ENCODE measurements around the gene SLC22A23.
A peak's percentile ranks its signal among the peaks of the same experiment; 100 is the strongest.

The SLC22A23 gene

DNA sequence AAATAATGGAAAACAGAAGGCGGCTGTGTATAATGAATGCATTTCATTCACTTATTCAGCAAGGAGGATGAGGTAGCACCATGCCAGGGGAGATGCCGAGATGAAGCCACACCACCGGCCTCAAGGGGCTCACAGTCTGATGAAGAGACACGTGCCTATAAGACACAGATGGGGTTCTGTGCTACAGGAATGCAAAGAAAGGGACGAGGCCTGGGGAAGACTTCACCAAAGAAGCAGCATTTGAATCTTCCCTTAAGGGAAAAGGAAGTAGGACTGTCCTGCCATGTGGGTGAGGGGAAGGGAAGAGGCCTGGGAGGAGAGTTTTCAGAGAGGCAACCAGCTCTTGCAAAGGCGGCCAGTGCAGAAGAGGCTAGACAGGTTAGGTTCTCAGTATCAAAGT, 99.2 kb downstream of the SLC22A23 start:
- no peak for TF ChIP-seq POLR2A (IDR thresholded peaks at IDR 0.05; ENCODE audit: low read depth, low read length)
- DNase-seq (ENCODE audit: insufficient read length, low spot score) (no peak), FAIRE-seq (no peak)

DNA sequence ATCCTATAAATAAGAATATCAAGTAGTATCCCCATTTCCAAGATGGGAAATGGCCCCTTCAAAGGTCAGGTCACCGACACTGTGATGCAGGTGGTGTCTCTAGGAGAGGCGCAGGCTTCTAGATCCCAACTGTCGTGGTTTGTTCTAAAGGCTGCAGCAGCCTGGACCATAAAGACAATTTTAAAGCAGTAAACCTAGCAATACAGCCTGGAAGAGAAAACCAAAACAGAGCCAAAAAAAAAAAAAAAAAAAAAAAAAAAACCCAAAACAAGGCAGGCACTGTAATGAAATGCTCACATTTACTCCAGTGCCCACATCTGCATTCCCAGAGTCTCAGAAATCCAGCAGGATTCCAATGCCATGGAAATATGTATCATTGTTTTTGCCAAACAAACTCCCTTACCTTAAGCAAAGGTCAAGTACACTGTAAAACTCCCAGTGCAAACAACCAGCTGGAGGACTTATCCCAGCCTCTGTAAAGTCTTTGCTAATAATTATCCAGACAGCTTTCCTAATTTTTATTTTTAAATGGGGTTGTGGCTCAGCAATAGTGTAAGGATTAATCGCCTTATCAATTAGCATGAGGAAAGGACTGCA, 99.9 kb downstream of the SLC22A23 start:
- no peak for FAIRE-seq
- no peak for TF ChIP-seq POLR2A (IDR thresholded peaks at IDR 0.05; ENCODE audit: low read depth, low read length)
- DNase-seq (ENCODE audit: insufficient read length, low spot score), result no peak

DNA sequence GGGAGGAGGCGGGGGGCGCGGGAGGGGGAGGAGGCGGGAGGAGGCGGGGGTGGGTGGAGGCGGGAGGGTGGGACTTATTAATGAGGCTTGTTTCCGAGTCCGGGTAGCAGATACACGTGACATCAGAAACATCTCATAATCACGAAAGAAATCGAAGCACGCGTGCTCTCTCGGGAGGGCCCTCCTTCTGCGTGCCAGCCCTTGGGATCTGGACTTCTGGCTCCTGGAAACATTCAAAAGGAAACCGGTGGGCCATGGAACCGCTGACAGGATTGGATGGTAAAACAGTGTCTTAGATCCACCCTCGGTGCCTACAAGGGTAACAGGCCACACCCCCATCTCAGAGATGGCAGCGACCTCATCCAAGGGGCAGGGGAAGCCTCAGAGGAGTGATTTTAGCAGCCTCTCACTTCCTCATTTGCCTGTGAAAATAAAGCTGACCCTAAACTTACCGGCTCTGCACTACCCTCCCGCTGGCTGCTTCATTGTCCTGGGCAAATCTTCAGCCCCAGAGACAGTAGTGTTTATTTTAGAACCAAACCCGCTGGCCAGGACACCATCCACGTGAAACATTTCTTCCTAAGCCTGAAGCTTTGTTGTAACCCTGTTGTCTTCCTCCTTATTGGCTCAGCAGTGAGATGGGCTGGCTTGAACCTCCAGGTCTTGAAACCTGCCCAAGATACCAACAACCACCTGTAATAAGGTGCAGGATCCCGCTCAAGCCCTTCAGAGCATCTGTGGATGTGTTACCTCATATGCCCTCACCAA, 100.6 kb downstream of the SLC22A23 start:
- FAIRE-seq (peak; percentile 23), DNase-seq (ENCODE audit: insufficient read length, low spot score) (peak; percentile 79)
- no peak for TF ChIP-seq POLR2A (IDR thresholded peaks at IDR 0.05; ENCODE audit: low read depth, low read length)

DNA sequence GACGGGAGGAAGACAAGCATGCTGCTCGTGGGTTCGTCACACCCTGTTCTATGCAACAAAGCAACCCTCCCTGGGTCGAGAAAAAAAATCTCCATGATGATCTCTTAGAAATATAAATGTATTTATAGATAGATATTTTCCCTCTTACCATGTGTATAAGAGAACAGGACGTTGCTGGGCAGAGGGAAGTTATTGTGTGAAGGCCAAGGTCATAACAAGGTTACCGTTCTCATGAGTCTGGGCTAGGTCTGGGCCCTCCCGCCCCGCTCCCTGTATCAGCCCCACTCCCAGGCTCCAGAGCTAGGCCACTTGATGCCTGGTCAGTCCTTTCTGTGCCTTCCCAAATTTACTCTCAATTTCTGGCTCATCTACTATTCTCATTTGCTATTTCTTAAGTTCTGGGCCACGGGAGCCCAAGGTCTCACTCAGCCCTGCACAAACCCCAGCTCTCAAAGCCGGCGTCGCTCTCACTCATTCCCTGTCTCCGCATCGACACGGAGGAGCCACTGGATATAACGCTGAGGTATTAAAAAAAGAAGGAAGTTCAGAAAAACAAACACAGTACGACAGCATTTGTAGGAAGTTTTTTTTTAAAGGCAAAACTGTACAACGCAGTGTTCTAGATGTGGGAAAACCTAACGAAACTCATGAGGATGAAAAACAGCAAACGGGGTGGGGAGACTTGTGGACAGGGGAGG, 101.3 kb downstream of the SLC22A23 start:
- no peak for DNase-seq (ENCODE audit: insufficient read length, low spot score)
- no peak for FAIRE-seq
- TF ChIP-seq POLR2A (IDR thresholded peaks at IDR 0.05; ENCODE audit: low read depth, low read length), result no peak

DNA sequence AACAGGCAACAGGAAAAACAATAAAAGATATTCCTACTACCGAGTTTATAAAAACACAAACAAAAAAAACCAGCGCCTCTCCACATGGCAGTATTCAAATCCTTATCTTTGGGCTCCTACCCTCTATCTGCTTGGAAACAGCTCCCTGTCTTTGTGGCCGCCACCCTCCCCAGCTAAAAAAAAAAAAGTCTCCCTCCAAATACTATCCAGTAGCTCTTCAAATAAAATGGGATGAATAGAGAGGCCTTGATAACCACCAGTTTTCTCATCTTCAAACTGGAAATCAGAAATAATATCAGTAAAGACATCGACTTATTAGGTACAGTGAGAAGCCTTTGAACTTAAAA, 101.9 kb downstream of the SLC22A23 start:
- no peak for TF ChIP-seq POLR2A (IDR thresholded peaks at IDR 0.05; ENCODE audit: low read depth, low read length)
- FAIRE-seq, result no peak

DNA sequence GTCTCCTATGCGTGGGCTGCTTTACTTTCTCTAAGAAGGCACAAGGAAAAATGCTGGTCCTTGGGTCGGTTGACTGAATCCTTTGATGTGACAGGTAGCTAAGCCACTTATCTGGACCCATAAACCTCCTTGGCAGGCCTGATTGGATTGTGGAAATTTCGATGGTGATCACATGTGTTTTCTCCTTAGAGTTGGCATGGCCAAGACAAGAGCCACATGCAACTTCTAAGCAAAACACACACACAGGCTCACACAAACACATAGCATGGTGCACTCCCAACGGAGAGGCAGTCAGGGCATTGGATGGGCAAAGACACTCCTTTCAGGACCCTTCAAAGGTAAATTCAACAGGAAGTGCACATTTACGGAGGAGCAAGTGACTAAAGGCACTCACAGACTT, 102.9 kb downstream of the SLC22A23 start:
- no peak for FAIRE-seq
- no peak for TF ChIP-seq POLR2A (IDR thresholded peaks at IDR 0.05; ENCODE audit: low read depth, low read length)
- DNase-seq (ENCODE audit: insufficient read length, low spot score), result no peak

More for the DNA sequence above, 101.9 kb downstream of the SLC22A23 start:
- DNase-seq (ENCODE audit: insufficient read length, low spot score), result no peak

DNA sequence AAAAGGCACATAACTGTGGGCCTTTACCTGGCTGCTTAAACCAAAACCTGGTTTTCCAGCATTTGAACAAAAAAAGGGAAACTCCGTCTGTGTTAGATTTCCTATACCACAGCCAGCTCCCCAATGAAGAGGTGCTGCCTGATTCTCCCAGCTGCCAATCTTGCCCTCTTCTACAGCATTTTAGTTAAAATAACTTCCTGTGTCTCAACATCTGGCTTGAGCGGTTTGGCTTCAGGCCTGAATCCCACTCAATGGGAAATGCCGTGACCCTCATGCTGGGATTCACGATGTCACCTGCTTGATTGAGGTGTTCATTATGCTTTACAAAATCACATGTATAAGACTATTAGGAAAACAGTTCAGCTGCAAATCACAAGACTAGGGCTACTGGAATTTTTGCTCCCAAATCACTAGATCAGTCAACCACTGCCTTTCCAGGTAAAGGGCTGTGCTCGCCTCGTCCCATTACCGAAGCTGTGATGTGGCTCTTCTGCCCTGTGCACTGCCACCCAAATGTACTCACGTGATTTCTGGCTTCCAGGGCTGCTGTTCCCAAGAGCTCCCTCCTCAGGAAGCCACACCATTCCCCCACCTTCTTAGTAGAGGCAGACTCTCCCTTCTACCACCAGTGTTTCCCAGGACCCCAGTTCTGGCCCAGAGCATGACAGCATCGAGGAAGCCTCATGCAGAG, 103.5 kb downstream of the SLC22A23 start:
- DNase-seq (ENCODE audit: insufficient read length, low spot score) (no peak), FAIRE-seq (no peak)
- TF ChIP-seq POLR2A (IDR thresholded peaks at IDR 0.05; ENCODE audit: low read depth, low read length), result no peak

DNA sequence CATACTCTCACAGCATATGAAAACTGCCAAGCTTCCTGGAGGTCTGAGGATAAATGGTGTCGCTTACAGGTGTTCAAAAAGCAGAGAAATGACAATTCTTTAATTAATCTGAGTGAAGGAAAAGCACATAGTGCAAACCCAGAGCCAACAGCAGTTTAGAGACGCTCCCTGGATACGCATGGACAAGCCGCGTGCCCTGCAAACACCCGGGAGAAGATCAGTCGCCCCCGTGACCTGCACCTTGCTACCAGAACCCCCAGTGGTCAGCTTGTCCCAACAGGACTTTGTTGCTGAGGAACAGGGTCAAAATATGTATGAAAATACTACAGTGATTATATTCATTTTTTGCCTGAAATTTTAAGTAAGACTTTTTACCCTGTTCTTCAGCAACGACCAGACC, 104.2 kb downstream of the SLC22A23 start:
- FAIRE-seq, result no peak
- DNase-seq (ENCODE audit: insufficient read length, low spot score), result no peak
- TF ChIP-seq POLR2A (IDR thresholded peaks at IDR 0.05; ENCODE audit: low read depth, low read length), result no peak

DNA sequence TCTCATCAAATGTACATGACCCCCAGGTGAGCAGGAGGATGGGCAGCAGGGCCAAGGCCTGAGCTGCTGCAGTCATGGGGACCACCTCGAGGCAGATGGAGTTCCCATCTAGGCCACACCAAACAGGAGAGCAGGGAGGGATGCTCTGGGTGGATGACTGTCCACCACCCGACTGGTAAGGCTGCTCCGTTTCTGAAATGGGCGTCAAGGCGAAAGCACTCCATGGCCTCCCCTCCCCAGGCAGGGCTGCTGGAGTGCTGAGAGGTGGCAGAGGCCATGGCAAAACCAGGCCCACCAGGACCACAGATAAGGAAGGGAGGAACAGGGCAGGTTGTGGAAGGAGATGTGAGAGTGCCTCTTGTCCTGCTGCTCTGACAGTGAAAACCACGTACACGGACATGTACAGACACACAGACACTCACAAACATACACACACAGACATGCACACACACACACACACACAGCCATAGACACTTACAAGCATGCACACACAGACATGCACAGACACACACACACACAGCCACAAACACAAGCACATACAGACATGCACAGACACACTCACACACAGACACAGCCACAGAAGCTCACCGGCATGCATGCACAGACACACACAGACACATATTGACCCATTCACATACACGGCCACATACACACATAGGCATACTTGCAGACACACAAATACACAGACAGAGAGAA, 104.9 kb downstream of the SLC22A23 start:
- no peak for TF ChIP-seq POLR2A (IDR thresholded peaks at IDR 0.05; ENCODE audit: low read depth, low read length)
- DNase-seq (ENCODE audit: insufficient read length, low spot score) (no peak), FAIRE-seq (no peak)

DNA sequence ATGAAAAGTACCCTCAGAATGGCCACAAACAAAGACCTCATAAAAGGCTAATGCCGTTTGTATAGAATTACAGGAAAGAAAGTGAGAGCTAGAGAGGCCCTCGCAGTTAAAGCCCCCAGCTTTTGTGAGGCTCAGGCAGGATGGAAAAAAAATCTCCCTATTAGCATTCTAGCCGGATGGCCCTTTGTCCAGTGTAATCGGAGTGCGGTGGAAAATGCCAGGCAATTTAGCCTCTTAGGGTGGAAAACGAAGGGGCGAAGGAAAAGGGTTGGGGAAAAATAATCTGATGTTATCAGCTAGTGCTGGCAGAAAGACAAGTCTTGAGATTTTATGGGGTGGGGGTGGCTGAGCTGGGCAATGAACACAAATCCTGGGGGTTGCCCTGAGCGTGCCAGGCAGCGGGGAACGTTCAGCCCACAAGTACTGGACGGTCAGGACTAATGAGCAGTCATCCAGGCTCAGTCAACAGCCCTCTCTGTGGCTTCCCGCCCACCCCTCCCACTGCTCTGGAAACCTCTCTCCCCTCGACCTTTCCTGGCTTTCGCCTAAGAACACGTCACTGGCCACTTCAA, 105.7 kb downstream of the SLC22A23 start:
- DNase-seq (ENCODE audit: insufficient read length, low spot score) (no peak), FAIRE-seq (no peak)
- TF ChIP-seq POLR2A (IDR thresholded peaks at IDR 0.05; ENCODE audit: low read depth, low read length), result no peak

DNA sequence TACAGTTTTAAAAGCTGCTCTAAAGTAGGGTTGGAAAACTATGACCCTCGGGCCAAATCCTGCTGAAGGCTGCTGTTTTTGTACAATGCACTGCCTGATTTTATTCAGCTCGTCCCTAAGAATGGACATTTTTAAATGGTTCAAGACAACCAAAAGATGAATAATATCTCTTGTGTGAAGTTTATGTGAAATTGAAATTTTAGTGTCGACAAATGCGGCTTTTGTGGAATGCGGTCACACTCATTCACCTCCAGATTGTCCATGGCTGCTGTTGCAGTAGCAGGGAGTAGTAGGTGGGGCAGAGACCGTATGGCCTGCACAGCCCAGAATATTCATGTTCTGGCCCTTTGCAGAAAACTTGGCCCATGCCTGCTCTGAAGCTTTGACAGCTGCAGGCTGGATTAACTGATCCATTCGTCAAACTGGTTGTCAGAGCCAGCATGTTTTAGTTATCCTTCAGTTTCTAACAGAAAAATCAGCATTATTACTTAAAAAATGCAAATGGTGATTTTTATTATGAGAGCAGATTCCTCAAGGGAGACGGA, 106.5 kb downstream of the SLC22A23 start:
- FAIRE-seq (no peak), DNase-seq (ENCODE audit: insufficient read length, low spot score) (no peak)
- TF ChIP-seq POLR2A (IDR thresholded peaks at IDR 0.05; ENCODE audit: low read depth, low read length), result no peak

DNA sequence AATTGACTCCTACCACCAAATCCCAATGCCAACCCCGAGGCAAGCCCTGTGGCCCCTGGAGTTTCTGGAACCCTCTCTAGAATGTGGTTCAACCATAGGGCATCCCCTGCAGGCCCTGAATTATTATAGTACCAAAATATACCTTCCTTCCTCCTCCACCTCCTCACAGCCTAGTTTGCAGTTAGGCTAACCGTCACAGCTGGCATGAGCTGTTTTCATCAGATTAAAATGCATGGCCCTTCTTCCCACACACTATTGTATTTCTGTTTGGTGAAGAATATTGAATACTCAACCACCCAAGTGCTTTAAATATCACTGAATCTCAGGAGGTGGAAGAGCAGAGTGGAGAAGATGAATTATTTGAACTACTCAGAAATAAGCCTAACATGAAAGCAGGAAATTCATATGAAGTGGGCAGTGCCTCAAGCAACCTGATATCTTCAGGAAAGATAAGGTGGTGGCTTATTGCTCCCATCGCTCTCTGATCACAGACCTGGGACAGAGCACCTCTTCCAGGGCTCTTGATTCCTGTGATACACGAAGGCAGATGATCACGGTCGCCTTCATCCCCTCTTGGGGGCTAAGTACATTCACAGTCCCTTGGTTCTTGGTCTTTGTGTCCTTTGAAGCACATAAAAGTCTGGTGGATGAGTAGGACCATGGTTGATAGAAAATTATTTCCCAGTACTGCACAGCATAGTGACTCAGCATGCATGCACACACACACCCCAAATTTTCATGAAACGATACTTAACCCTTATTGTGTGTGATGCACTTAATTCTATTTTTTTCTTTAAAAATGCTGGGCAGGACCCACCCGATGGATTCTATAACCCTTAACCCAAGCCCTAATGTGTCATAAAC, 107.2 kb downstream of the SLC22A23 start:
- DNase-seq (ENCODE audit: insufficient read length, low spot score) (no peak), FAIRE-seq (no peak)
- no peak for TF ChIP-seq POLR2A (IDR thresholded peaks at IDR 0.05; ENCODE audit: low read depth, low read length)
